ENCODE results near the gene LRRC14B. TPM values are rescaled to one million over a fixed set of nuclear protein-coding genes. Genes with fewer than 3 reads are reported as not detected.

Gene LRRC14B
- total RNA-seq, 2 donors from 2014 or later: not detected

GRCh38 chr5:176296-176823, 14.9 kb upstream of the LRRC14B start:
- DNase-seq: no peak
- H3K27ac ChIP-seq: no peak overlapping the region
- no peaks in the 10 kb centered on the region for H3K27me3 ChIP-seq
- no peak for ATAC-seq
- no peaks in the 10 kb centered on the region for H3K36me3 ChIP-seq (replicated peaks in 1 of 2; ENCODE audit: insufficient read depth in 1 of 2, low read depth in 2 of 2)
- TF ChIP-seq, protein P1, sequence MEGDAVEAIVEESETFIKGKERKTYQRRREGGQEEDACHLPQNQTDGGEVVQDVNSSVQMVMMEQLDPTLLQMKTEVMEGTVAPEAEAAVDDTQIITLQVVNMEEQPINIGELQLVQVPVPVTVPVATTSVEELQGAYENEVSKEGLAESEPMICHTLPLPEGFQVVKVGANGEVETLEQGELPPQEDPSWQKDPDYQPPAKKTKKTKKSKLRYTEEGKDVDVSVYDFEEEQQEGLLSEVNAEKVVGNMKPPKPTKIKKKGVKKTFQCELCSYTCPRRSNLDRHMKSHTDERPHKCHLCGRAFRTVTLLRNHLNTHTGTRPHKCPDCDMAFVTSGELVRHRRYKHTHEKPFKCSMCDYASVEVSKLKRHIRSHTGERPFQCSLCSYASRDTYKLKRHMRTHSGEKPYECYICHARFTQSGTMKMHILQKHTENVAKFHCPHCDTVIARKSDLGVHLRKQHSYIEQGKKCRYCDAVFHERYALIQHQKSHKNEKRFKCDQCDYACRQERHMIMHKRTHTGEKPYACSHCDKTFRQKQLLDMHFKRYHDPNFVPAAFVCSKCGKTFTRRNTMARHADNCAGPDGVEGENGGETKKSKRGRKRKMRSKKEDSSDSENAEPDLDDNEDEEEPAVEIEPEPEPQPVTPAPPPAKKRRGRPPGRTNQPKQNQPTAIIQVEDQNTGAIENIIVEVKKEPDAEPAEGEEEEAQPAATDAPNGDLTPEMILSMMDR (IDR thresholded peaks at IDR 0.05): no peak
- TF ChIP-seq POLR2A (IDR thresholded peaks at IDR 0.05): no peak
- H3K4me1 ChIP-seq: no peaks in the 10 kb centered on the region
- intact Hi-C loops (cut with DNase I): no loop called here
- no peaks in the 10 kb centered on the region for H3K9me3 ChIP-seq
- 76 to 81% methylated on average over 10 to 11 of the region's 11 CpGs for WGBS, 2 donors
- H3K4me3 ChIP-seq: no peak overlapping the region

DNA sequence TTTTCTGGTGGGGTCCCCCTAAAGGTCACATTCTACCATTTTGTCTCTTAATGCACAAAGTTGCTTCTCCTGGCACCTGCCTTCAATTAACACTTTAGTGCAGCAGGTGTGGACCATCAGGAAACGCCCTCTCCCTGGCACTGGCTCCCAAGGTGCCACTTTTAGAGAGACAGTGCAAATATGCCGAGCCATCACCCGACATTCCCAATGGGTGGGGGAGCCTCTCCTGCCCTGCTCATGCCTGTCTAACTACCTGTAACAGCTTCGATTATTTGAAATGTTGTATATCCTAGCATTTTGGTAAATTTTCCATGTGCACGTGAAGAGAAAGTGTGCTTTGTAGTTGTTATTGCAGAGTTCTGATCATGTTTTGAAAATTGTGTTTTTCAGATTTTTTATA, 13.2 kb upstream of the LRRC14B start:
- Histone ChIP-seq H3K36me3 (replicated peaks in 1 of 2; ENCODE audit: insufficient read depth in 1 of 2, low read depth in 2 of 2) (no peaks in the 10 kb centered on the region), H3K4me1 (no peaks in the 10 kb centered on the region), H3K27me3 (no peaks in the 10 kb centered on the region), H3K9me3 (no peaks in the 10 kb centered on the region), H3K4me3 (no peak overlapping the region), H3K27ac (no peak overlapping the region)
- WGBS, 2 donors: 56 to 65% methylated on average over 5 of the region's 5 CpGs
- TF ChIP-seq POLR2A (IDR thresholded peaks at IDR 0.05): no peak
- TF ChIP-seq, protein P1 (IDR thresholded peaks at IDR 0.05): no peak
- DNase-seq (no peak), ATAC-seq (no peak)
- intact Hi-C loops (cut with DNase I): no loop called here

DNA sequence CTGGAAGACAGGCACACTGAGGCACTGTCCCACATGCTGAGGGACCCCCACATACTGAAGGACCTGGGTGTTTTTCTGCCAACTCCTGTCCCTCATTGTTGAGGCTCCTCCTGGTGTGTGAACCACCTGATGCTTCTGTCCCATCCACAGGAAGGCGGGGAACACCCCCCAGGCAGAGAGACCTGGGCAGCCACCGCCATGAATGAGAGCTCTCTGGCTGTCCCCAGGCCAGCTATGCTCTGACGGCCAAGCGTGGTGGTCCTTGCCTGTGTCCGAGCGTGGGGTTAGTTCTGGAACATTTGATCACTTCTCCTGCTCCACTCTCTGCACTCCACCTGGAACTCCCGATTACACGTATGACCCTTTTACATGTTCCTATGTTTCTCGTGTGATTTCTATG, 11.9 kb upstream of the LRRC14B start:
- no peak for TF ChIP-seq POLR2A (IDR thresholded peaks at IDR 0.05)
- TF ChIP-seq, protein P1 (IDR thresholded peaks at IDR 0.05): no peak
- H3K4me3 ChIP-seq: no peak overlapping the region
- no peaks in the 10 kb centered on the region for H3K36me3 ChIP-seq (replicated peaks in 1 of 2; ENCODE audit: insufficient read depth in 1 of 2, low read depth in 2 of 2)
- no peak for ATAC-seq
- H3K4me1 ChIP-seq: no peaks in the 10 kb centered on the region
- no peaks in the 10 kb centered on the region for H3K9me3 ChIP-seq
- no peaks in the 10 kb centered on the region for H3K27me3 ChIP-seq
- H3K27ac ChIP-seq: no peak overlapping the region
- no peak for DNase-seq
- intact Hi-C loops (cut with DNase I): no loop called here
- 78% methylated on average over 9 of the region's 9 CpGs for WGBS, 2 donors

DNA sequence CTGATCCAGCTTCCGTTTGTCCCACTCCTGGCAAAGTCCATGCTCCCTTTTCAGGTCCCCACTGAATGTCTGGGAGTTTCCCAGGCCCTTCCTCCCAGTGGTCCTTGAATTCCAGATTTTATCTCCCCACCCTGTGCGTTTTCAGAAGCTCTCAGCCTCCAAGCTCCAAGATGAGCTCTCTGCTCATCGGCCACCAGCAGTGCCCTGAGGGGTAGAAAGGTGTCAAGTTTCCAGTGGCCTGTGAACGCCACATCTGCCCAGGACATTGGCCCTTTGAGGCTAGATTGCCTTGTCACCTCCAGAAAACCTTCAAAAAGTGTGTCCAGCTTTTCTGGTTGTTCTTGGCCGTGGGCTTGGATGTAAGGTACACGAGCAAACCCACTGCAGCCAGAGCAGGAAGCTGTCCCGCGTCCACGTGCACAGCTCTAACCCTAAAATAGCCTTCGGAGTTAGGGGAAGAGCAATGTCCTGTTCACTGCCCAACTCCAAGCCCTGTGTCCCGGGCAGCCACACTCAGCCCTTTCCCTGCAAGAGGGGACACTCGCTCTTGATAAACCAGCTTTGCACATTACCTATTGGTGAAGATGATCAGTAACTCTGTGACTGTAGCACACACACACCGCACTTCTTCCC, 10.9 kb upstream of the LRRC14B start:
- Histone ChIP-seq H3K36me3 (replicated peaks in 1 of 2; ENCODE audit: insufficient read depth in 1 of 2, low read depth in 2 of 2) (no peaks in the 10 kb centered on the region), H3K27me3 (no peaks in the 10 kb centered on the region), H3K4me3 (no peak overlapping the region), H3K4me1 (no peaks in the 10 kb centered on the region), H3K9me3 (no peaks in the 10 kb centered on the region), H3K27ac (no peak overlapping the region)
- no peak for TF ChIP-seq POLR2A (IDR thresholded peaks at IDR 0.05)
- TF ChIP-seq, protein P1 (IDR thresholded peaks at IDR 0.05): no peak
- DNase-seq (no peak), ATAC-seq (no peak)
- WGBS, 2 donors: 65 to 66% methylated on average over 13 of the region's 13 CpGs
- intact Hi-C loops (cut with DNase I): no loop called here

DNA sequence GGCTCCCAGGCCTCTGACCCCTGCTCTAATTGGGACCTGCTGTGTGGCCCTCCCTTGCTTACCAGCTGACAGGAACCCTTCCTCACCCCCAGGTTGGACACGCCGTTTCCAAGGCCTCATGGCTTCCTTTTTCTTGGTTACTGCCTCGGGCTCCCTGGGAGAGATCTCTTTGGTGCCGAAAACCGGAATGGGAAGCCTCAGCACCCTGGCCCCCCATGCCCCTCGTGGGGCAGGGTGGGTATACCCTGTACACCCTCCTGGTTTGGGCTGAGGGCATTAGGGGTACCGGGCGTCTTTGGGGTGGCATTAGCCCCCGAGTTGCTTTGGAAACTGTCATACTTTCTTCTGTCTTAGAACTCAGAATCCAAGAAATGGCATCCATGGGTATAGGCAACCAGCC, 10.1 kb upstream of the LRRC14B start:
- TF ChIP-seq POLR2A (IDR thresholded peaks at IDR 0.05): no peak
- TF ChIP-seq, protein P1 (IDR thresholded peaks at IDR 0.05): no peak
- Histone ChIP-seq H3K4me3 (no peak overlapping the region), H3K27ac (no peak overlapping the region), H3K4me1 (no peaks in the 10 kb centered on the region), H3K36me3 (replicated peaks in 1 of 2; ENCODE audit: insufficient read depth in 1 of 2, low read depth in 2 of 2) (no peaks in the 10 kb centered on the region), H3K27me3 (no peaks in the 10 kb centered on the region), H3K9me3 (no peaks in the 10 kb centered on the region)
- DNase-seq (no peak), ATAC-seq (no peak)
- 81 to 82% methylated on average over 9 of the region's 9 CpGs for WGBS, 2 donors
- intact Hi-C loops (cut with DNase I): no loop called here

Data from body of pancreas (tissue), 4 donors.